ENCODE measurements around the gene PKN3. TPM values are rescaled to one million over a fixed set of nuclear protein-coding genes. Genes with fewer than 3 reads are reported as not detected.

PKN3 gene
- total and polyA plus RNA-seq, 9 of the 15 experiments (the other 6 are each of a cell fraction or from before 2014, with no cell fraction given): 0.82 to 49.2 (median 19.7) TPM

- peak in 1 of 3 experiments; percentile 72; a peak in 2 of 6 replicates for TF ChIP-seq ZBTB11 (CRISPR knock-in tag; IDR thresholded peaks at IDR 0.05)
- TF ChIP-seq FOXM1 (IDR thresholded peaks at IDR 0.05; ENCODE audit: low read depth): no peak
- peak; percentile 80 for TF ChIP-seq FOXM1 (CRISPR knock-in tag; IDR thresholded peaks at IDR 0.05; ENCODE audit: low read depth)
Measured at GRCh38 chr9:128702445-128702948, at the start of gene PKN3 (continued).

- H3K4me2 ChIP-seq (ENCODE audit: insufficient read depth, low read length): no peak overlapping the region
- TF ChIP-seq ZKSCAN1 (IDR thresholded peaks at IDR 0.05; ENCODE audit: low read depth, low read length): no peak
- no peak for TF ChIP-seq ZNF212 (CRISPR knock-in tag; IDR thresholded peaks at IDR 0.05)
- no peak for TF ChIP-seq THAP12 (CRISPR knock-in tag; IDR thresholded peaks at IDR 0.05)
- no peak for TF ChIP-seq ZSCAN32 (CRISPR knock-in tag; IDR thresholded peaks at IDR 0.05)
Measured at GRCh38 chr9:128653908-128654307, 48.4 kb upstream of the PKN3 start.

More at GRCh38 chr9:128653908-128654307, 48.4 kb upstream of the PKN3 start:
- BruUV-seq (replicated peaks): no TSS peak
- no peak for ATAC-seq
- Histone ChIP-seq H3K9me3 (replicated peaks; ENCODE audit: control insufficient read depth, insufficient read depth, low read depth, low read length) (no peaks in the 10 kb centered on the region), H3K9me1 (ENCODE audit: control insufficient read depth, insufficient read depth, low read length) (no peaks in the 10 kb centered on the region), H3K36me3 (ENCODE audit: control insufficient read depth, insufficient read depth, low read length) (peaks cover 17% of the 10 kb centered on the region; the same call in 2 of the 3 replicates), H3K27me3 (ENCODE audit: control insufficient read depth in 2 of 2, insufficient read depth in 2 of 2, low read length in 2 of 2) (no peaks in the 10 kb centered on the region; a peak in 1 of 5 replicates), H3K79me2 (ENCODE audit: control insufficient read depth, insufficient read depth, low read length) (peaks cover 35% of the 10 kb centered on the region), H3K9ac (ENCODE audit: insufficient read depth in 1 of 2, low read depth in 2 of 2, low read length in 2 of 2) (0 out of 4 replicates have a peak overlapping the region, but pooled peaks of 1 of the 2 experiments have one; percentile 49), H4K20me1 (replicated peaks; ENCODE audit: control insufficient read depth, insufficient read depth, low read length) (no peaks in the 10 kb centered on the region), H3K27ac (ENCODE audit: extremely low read depth, low read depth, low read length) (no peak overlapping the region; the same call in 2 of the 3 replicates), H2AFZ (ENCODE audit: low read depth, low read length) (no peak overlapping the region), H3K4me1 (replicated peaks in 1 of 2; ENCODE audit: control insufficient read depth in 2 of 2, insufficient read depth in 2 of 2, low read length in 2 of 2) (peaks cover 5 to 28% of the 10 kb centered on the region in 2 experiments; a peak in 4 of 5 replicates), H3K4me3 (no peak overlapping the region)
- ChIA-PET CTCF (ENCODE audit: low intra/inter-chr PET ratio) (no interaction called here), POLR2A (interaction anchor here (0.6 to 1.0 kb wide), 2 partner anchors 8 to 15 kb away, joined by 3 to 4 read pairs; no protein-coding TSS in a partner anchor)
- DNase-seq (ENCODE audit: extremely low read depth in 1 of 4, low spot score in 3 of 4): no peak
- FAIRE-seq: no peak
- intact Hi-C loops (cut with micrococcal nuclease): no loop called here
- WGBS (ENCODE audit: insufficient coverage, low coverage, missing lambda C conversion rate): 96% methylated on average over 8 of the region's 8 CpGs
- in situ Hi-C loops (cut with MboI): loop anchor here (5.0 kb wide), 1 partner anchor 1018 kb away; no protein-coding TSS in a partner anchor

Measured in K562 (cell line).